ENCODE measurements around the gene TTC28.

Gene TTC28

GRCh38 chr22:28139516-28139915 lies 540.1 kb downstream of the TTC28 start:
- DNase-seq (ENCODE audit: low spot score), result no peak

DNA sequence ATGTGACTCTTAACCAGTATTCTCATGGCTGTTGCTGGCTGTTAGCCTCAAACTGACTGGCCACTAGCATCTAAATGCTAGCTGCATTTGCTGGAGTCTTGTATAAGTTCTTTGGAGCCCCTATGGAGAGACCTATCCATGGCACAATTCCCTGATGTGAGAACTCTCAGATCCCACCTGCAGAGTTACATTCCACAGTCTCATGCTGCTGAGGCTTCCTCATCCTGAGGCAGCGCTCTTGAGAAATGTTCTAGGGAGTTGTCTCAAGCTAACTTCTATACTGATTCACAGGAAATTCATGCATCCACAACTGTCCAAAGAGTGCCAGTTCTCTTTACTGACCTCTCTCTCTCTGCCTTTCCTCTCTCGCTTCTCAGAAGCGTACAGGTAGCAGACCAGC lies 542.6 kb downstream of the TTC28 start:
- DNase-seq (ENCODE audit: low spot score), result no peak

DNA sequence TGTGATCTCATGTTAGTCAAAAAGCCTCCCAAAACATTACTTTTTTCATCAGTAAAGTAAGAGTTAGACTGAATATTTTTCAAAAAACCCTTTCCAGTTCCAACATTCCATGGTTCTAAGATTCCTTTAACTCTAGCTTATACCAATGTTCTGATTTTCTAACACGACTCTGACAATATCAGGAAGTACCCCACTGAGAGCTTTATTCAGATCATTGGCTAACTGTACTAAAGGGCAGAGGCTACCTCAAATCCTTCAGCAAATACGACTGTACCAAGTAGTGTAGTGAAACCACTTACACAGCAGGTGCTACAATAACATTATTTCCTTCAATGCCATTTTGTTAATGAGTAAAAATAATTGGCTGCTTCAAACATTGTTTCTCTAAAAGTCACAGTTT lies 547.2 kb downstream of the TTC28 start:
- DNase-seq (ENCODE audit: low spot score), result no peak

GRCh38 chr22:28129319-28129962 lies 550.2 kb downstream of the TTC28 start:
- DNase-seq (ENCODE audit: low spot score), result no peak

DNA sequence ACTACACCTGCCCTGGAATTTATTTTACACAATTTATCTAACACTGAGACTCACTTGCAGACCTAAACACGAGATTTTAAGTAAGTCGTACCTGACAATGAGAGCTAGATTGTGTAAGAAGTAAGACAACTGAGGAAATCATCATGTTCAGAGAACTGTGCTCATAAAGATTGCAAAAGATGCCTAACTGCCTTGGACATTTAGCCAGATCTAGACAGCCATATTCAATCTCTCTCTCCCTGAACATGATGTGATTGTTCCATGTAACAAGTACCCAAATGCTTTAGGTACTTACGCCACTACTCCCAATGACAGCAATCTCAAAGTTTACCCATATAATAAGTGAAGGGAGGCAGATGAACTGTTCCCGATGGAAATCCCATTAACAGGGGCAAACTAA lies 550.8 kb downstream of the TTC28 start:
- no peak for DNase-seq (ENCODE audit: low spot score)

- DNase-seq (ENCODE audit: low spot score), result no peak
Measured at GRCh38 chr22:28125799-28126198, 553.8 kb downstream of the TTC28 start.

GRCh38 chr22:28123989-28124766 lies 555.5 kb downstream of the TTC28 start:
- DNase-seq (ENCODE audit: low spot score), result no peak

GRCh38 chr22:28120691-28121592 lies 558.7 kb downstream of the TTC28 start:
- DNase-seq (ENCODE audit: low spot score), result no peak

GRCh38 chr22:28118957-28119631 lies 560.5 kb downstream of the TTC28 start:
- DNase-seq (ENCODE audit: low spot score), result no peak

DNA sequence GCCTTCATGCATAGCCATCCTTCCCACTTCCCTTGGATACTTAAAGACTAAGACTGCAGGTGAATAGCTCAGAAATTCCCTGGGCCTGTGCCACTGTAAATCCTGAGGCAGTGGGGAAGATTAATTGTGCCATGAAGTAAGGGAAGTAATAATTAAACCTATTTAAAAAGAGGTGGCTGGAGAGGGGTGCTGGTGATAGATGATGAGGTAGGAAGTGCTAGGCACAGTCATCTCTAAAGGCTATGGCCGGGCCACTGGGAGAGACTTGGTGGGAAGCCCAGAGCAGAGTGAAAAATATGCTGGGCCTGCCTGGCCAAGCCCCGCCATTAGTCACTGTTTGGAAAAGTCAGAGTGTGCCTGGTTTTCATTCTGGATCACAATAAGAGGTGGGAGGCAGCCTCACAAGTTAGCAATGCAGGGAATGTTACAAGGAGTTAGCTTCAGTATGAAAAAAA lies 563.4 kb downstream of the TTC28 start:
- no peak for DNase-seq (ENCODE audit: low spot score)

DNA sequence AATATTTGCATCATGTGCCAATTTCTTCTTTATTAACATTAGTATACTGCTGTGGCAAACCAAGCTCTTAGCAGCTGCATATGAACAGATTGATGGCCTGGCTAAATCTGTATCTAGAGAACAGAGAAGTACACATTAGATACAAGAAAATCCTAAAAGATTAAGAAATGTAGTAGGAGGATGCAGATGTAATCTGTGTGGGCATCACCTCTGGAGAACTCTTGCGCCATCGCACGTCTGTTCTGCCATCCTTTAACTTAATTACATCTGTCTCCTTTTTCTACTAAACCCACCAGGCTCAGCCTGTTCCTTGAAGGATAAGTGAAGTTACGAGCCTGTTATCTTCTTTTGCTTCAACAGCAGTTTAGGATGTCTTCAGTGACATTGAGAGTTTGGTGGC lies 564.2 kb downstream of the TTC28 start:
- no peak for DNase-seq (ENCODE audit: low spot score)

- peak; percentile 51 for DNase-seq (ENCODE audit: low spot score)
Measured at GRCh38 chr22:28112548-28113043, 567.0 kb downstream of the TTC28 start.

GRCh38 chr22:28112190-28112544 lies 567.5 kb downstream of the TTC28 start:
- DNase-seq (ENCODE audit: low spot score), result no peak

DNA sequence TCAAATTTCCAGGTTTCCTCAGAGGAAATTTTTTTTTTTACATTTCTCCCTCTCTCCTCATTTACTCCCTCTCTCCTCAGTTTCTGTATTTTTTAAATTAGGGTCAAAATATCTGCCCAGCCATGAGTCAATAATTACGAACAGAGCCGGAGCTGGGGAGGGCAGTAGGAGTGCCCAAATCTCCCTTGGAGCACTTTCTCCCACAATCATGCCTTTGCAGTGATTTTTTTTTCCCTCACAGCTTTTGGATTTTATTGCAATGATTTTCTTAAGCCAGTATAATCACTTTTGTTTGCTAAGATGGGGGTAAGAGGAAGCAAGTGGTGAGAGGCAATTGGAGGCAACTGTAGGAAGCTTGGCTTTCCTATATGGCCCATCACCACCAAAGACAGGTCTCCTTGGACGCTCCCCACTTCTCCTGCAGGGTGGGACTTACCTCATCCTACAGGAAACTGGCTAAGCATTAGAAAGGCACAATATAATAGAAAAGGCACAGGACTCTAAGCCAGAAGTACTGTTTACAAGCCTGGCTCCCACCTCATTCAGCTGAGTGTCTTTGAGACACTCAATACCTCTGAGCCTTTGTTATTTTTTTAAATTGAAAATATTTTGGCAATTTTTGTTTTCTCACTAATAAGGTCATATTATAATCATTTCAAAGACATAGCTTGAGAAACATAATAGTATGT lies 568.0 kb downstream of the TTC28 start:
- no peak for DNase-seq (ENCODE audit: low spot score)

DNA sequence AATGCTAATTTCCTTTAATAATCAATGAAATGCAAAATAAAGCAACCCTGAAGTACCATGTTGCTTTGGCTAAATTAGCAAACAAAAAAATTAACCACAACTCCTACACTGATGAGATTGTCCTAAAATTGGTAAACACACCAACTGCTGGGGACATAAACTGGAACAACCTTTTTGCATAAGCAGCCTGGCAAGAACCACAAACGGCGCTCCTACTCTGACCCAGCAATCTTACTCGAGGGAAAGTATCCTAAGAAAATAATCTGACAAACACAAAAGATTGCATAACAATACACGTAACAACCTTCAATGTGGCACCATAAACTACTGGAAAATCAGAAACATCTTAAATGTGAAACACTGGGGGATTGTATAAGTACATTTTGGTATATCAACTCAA lies 570.8 kb downstream of the TTC28 start:
- DNase-seq (ENCODE audit: low spot score), result no peak

DNA sequence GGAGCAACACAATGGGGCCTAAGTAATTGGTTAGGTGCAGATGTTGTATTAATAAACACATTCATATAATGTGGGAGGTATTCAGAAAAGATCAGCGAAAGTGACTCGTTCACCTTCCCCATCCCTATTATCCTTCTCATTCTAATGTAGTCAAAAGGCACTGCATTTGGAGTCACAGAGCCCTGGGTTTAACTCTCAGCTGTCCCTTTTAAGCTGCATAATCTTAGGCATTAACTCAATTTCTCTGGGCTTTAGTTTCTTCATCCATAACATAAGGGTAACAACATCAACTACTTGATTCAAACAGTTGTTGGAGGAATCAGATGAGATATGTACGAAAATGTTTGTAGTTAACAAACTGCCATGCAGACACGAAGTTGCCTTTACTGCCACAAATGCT lies 573.0 kb downstream of the TTC28 start:
- DNase-seq (ENCODE audit: low spot score), result no peak

- DNase-seq (ENCODE audit: low spot score), result no peak
Measured at GRCh38 chr22:28105988-28106387, 573.7 kb downstream of the TTC28 start.

- no peak for DNase-seq (ENCODE audit: low spot score)
Measured at GRCh38 chr22:28105413-28105812, 574.2 kb downstream of the TTC28 start.

DNA sequence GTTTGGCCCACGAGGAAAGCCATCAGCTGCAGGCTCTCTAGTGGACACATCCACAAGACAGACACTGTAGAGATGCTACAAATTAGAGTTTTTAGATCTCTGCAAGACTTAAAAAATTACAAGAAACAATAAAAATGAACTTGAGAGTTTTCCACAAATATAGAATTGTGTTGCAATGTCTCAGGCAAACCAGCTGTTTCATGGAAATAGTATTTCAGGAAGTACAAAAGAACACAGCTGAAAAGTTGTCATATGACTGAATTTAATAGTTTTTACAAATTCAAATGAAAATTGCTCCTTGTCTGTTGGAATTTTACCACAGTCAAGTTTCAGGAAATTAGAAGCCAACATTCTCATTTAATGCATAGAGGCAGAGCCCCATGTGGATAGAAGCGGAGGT lies 576.0 kb downstream of the TTC28 start:
- DNase-seq (ENCODE audit: low spot score), result no peak

DNA sequence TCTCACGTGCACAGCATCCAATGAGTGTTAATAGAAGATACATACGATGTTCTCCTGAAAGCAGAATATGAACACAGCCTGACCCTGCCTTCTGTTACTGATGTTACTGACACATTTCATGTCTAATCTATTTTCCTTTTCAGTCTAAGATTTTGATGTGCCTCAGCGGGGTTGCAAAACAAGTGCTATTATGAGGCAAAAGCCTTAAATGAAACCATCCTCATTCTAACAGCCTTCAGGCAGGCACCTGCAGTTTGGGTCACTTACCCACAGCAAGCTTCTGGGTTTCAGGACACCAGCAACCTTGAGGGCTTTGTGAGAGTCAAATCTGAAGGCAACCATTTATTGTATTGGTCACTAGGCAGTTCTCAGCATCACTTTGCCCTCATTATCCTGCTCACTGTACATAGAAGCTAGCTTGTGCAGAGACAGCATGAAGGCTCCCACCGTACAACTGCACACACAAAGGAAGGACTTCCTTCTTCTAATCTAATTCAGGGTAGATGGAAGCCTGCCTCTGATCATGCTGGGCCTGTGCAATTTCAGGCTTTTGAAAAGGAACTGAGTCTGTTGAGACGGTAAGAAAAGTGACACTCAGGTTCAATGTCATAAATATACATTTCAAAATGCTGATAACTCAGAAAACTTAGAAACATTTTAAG lies 577.4 kb downstream of the TTC28 start:
- DNase-seq (ENCODE audit: low spot score), result no peak

- DNase-seq (ENCODE audit: low spot score), result no peak
Measured at GRCh38 chr22:28097627-28098026, 582.0 kb downstream of the TTC28 start.

All from HuH-7 (cell line).